WTC11 (cell line): ENCODE measurements around the gene SPHK1. TPM values are rescaled to one million over a fixed set of nuclear protein-coding genes. Genes with fewer than 3 reads are reported as not detected.

Source experiments
- ATAC-seq: fragments of 200-7000 bp; cut with Tn5 transposase; 2 replicates; pipeline ENCODE4 v1.10.0; 2021; ENCODE audit warnings: mild to moderate bottlenecking, moderate library complexity
- CTCF ChIA-PET: fragments of 300-600 bp; sonication (Branson Sonifier 250); formaldehyde crosslinking; loops from one replicate; lab custom pipeline; 2021; ENCODE audit warnings: antibody characterized with exemption; lab: Charles Lee
- POLR2A ChIA-PET: fragments of 350-600 bp; sonication (Branson Sonifier 250); formaldehyde crosslinking; loops from one replicate; lab custom pipeline; 2021; ENCODE audit warnings: antibody characterized with exemption; lab: Charles Lee
- DNase-seq: peaks from one replicate; pipeline ENCODE4 v3.0.0; 2021; ENCODE audit warnings: low spot score
- H3K27ac Mint-ChIP-seq: 2 replicates; pipeline ENCODE4 v1.8.0; 2021; ENCODE audit warnings: mixed read lengths
- H3K27me3 Mint-ChIP-seq: 2 replicates; pipeline ENCODE4 v1.8.0; 2021; ENCODE audit warnings: low read depth, mild to moderate bottlenecking, moderate library complexity, mixed read lengths
- H3K36me3 Mint-ChIP-seq: 2 replicates; pipeline ENCODE4 v1.8.0; 2021; ENCODE audit warnings: mixed read lengths
- H3K4me1 Mint-ChIP-seq: 2 replicates; pipeline ENCODE4 v1.8.0; 2022; ENCODE audit warnings: mixed read lengths
- H3K4me3 Mint-ChIP-seq: 2 replicates; pipeline ENCODE4 v1.8.0; 2021; ENCODE audit warnings: mild to moderate bottlenecking, moderate library complexity, mixed read lengths
- H3K9me3 Mint-ChIP-seq: 2 replicates; pipeline ENCODE4 v1.8.0; 2021; ENCODE audit warnings: mixed read lengths
- ELF4 ChIP-seq: sonication (generic); formaldehyde crosslinking; IDR thresholded peaks from 2 replicates; pipeline ENCODE4 v1.8.1; 2022; ENCODE audit warnings: low read depth, mild to moderate bottlenecking, moderate library complexity, missing genetic modification reagents
- FOXP1 ChIP-seq: sonication (generic); formaldehyde crosslinking; IDR thresholded peaks from 2 replicates; pipeline ENCODE4 v1.8.0; 2022; ENCODE audit warnings: missing genetic modification reagents, mild to moderate bottlenecking, moderate library complexity, borderline replicate concordance
- RELA ChIP-seq: sonication (generic); formaldehyde crosslinking; IDR thresholded peaks from 2 replicates; pipeline ENCODE4 v1.8.1; 2022; ENCODE audit warnings: missing genetic modification reagents, mild to moderate bottlenecking, borderline replicate concordance
- SMAD3 ChIP-seq: sonication (generic); formaldehyde crosslinking; IDR thresholded peaks from 2 replicates; pipeline ENCODE4 v1.8.0; 2022; ENCODE audit warnings: missing genetic modification reagents, mild to moderate bottlenecking, borderline replicate concordance
- ZBTB21 ChIP-seq: sonication (generic); formaldehyde crosslinking; IDR thresholded peaks from 2 replicates; pipeline ENCODE4 v1.8.1; 2023; ENCODE audit warnings: mild to moderate bottlenecking, missing genetic modification reagents, borderline replicate concordance
- ZNF263 ChIP-seq: sonication (generic); formaldehyde crosslinking; IDR thresholded peaks from 2 replicates; pipeline ENCODE4 v1.8.1; 2022; ENCODE audit warnings: low read depth, mild to moderate bottlenecking, moderate library complexity, missing genetic modification reagents
- total RNA-seq: library from RNA; stranded (reverse); gene quantifications from 3 replicates; pipeline ENCODE4 v1.2.3, GENCODE V29; 2021
- TF ChIP-seq, protein P1 (sequence below): sonication (generic); formaldehyde crosslinking; IDR thresholded peaks from 2 replicates; pipeline ENCODE4 v1.8.1; 2023; ENCODE audit warnings: mild to moderate bottlenecking, moderate library complexity, missing genetic modification reagents
- TF ChIP-seq, protein P2 (sequence below): sonication (generic); formaldehyde crosslinking; IDR thresholded peaks from 2 replicates; pipeline ENCODE4 v1.8.0; 2022; ENCODE audit warnings: mild to moderate bottlenecking, missing genetic modification reagents
- TF ChIP-seq, protein P3 (sequence below): sonication (generic); formaldehyde crosslinking; IDR thresholded peaks from 2 replicates; pipeline ENCODE4 v1.8.1; 2023; ENCODE audit warnings: mild to moderate bottlenecking, missing genetic modification reagents
- TF ChIP-seq, protein P4 (sequence below): sonication (generic); formaldehyde crosslinking; IDR thresholded peaks from 2 replicates; pipeline ENCODE4 v1.8.1; 2023; ENCODE audit warnings: mild to moderate bottlenecking, missing genetic modification reagents, moderate library complexity
- TF ChIP-seq, protein P5 (sequence below): sonication (generic); formaldehyde crosslinking; IDR thresholded peaks from 2 replicates; pipeline ENCODE4 v1.8.0; 2023; ENCODE audit warnings: mild to moderate bottlenecking, missing genetic modification reagents

SPHK1 gene
- total RNA-seq, 1 experiment from 2014 or later = 2.5 TPM

DNA sequence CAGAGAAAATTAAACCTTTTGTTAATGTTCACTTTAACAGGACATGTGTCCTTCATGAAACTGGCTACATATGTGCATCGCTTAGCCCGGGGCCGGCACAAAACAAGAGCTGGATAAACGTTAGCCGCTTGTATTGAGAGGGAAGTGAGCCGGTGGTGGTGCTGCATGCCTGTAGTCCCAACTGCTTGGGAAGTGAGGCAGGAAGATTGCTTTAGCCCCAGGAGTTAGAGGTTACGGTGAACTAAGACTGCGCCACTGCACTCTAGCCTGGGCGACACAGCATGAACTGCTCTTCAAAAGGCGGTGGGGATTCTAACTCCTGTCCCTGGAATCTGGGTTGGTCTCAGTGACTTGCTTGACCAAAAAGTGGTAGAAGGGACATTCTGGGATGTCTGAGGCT, 15.0 kb upstream of the SPHK1 start (continued):
- no peak for TF ChIP-seq ZBTB21
- TF ChIP-seq FOXP1 (CRISPR knock-in tag) = no peak
- no peak for TF ChIP-seq ZNF263
- TF ChIP-seq RELA (CRISPR knock-in tag) = no peak
- TF ChIP-seq, protein P1, sequence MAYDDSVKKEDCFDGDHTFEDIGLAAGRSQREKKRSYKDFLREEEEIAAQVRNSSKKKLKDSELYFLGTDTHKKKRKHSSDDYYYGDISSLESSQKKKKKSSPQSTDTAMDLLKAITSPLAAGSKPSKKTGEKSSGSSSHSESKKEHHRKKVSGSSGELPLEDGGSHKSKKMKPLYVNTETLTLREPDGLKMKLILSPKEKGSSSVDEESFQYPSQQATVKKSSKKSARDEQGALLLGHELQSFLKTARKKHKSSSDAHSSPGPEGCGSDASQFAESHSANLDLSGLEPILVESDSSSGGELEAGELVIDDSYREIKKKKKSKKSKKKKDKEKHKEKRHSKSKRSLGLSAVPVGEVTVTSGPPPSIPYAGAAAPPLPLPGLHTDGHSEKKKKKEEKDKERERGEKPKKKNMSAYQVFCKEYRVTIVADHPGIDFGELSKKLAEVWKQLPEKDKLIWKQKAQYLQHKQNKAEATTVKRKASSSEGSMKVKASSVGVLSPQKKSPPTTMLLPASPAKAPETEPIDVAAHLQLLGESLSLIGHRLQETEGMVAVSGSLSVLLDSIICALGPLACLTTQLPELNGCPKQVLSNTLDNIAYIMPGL = no peak
- TF ChIP-seq, protein P2, sequence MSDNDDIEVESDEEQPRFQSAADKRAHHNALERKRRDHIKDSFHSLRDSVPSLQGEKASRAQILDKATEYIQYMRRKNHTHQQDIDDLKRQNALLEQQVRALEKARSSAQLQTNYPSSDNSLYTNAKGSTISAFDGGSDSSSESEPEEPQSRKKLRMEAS = no peak
- TF ChIP-seq, protein P3, sequence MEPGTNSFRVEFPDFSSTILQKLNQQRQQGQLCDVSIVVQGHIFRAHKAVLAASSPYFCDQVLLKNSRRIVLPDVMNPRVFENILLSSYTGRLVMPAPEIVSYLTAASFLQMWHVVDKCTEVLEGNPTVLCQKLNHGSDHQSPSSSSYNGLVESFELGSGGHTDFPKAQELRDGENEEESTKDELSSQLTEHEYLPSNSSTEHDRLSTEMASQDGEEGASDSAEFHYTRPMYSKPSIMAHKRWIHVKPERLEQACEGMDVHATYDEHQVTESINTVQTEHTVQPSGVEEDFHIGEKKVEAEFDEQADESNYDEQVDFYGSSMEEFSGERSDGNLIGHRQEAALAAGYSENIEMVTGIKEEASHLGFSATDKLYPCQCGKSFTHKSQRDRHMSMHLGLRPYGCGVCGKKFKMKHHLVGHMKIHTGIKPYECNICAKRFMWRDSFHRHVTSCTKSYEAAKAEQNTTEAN (CRISPR knock-in tag) = no peak

DNA sequence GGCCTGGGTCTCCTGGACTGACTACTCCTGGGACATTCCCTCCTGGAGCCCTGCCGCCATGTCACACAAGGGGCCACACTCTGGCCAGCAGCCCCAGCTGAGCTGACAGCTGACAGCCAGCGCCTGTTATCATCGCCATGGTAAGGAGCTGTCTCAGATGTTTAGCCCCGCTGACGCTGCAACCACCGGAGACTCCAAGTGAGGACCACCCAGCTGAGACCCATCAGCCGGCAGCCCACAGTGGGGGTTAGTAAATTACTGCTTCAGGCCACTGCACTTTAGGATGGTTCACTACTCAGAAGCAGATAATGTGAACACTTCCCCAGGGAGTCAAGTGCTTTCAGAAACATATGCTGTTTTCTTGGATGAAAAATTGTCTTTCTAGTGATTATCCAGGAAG, 14.6 kb upstream of the SPHK1 start:
- CTCF ChIA-PET = interaction anchor here (0.7 to 4.3 kb wide), 13 partner anchors 8 to 105 kb away, joined by 3 to 34 read pairs (median 7); partner anchors contain the start of genes PRPSAP1, SPHK1 and UBALD2
- ATAC-seq (no peak), DNase-seq (no peak)
- Mint-ChIP-seq H3K4me3 (no peak overlapping the region), H3K4me1 (peaks cover 26% of the 10 kb centered on the region), H3K36me3 (no peaks in the 10 kb centered on the region), H3K9me3 (no peaks in the 10 kb centered on the region), H3K27ac (no peak overlapping the region), H3K27me3 (no peaks in the 10 kb centered on the region; the same call in 1 of the 2 replicates)
- POLR2A ChIA-PET = no interaction called here
- TF ChIP-seq SMAD3 (CRISPR knock-in tag) = no peak
- no peak for TF ChIP-seq ELF4 (CRISPR knock-in tag)
- TF ChIP-seq, protein P4, sequence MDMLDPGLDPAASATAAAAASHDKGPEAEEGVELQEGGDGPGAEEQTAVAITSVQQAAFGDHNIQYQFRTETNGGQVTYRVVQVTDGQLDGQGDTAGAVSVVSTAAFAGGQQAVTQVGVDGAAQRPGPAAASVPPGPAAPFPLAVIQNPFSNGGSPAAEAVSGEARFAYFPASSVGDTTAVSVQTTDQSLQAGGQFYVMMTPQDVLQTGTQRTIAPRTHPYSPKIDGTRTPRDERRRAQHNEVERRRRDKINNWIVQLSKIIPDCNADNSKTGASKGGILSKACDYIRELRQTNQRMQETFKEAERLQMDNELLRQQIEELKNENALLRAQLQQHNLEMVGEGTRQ = no peak

DNA sequence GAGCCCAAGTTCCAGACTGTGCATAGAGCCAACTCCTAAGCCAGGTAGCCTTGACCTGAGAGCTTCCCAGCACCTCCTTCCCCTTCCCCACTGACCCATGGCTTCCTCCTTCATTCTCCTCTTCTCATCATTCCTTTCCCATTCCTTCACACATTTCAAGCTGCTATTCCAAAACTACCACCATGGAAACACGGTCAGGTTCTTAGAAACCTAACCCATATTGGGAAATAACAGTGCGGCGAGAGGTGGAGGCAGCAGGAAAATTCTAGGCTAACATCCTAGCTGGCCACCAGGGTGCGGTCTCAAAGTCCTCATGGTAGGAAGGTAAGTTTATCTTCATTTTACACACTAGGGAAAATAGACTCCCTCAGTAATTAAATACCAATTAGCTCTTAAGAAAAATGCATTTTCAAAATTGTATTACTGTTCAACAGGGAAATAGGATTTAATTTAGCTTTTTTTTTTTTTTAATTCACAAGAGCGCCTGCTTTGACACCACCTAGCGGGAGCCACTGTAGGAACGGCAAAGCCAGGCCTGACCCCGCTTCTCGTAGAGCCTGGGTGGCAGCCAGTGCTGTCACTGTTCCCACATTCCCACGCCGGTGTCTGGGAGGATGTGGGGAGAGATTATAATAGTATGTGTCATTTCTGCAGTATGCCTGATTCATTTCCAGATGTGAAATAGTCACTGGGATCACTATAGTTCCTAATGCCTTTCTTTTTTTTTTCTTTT, 14.0 kb upstream of the SPHK1 start:
- peak overlapping the region; percentile 7; the same call in 1 of the 2 replicates for H3K27ac Mint-ChIP-seq
- no peaks in the 10 kb centered on the region for H3K36me3 Mint-ChIP-seq
- POLR2A ChIA-PET = no interaction called here
- H3K9me3 Mint-ChIP-seq = no peaks in the 10 kb centered on the region
- H3K4me1 Mint-ChIP-seq = peaks cover 22% of the 10 kb centered on the region
- CTCF ChIA-PET = interaction anchor here (0.6 to 4.3 kb wide), 15 partner anchors 8 to 191 kb away, joined by 3 to 34 read pairs (median 4); partner anchors contain the start of genes PRPSAP1, SPHK1 and UBALD2
- ATAC-seq (peak; percentile 13; the same call in 1 of the 2 replicates), DNase-seq (no peak)
- H3K27me3 Mint-ChIP-seq = no peaks in the 10 kb centered on the region; the same call in 1 of the 2 replicates
- no peak overlapping the region for H3K4me3 Mint-ChIP-seq
- TF ChIP-seq, protein P5, sequence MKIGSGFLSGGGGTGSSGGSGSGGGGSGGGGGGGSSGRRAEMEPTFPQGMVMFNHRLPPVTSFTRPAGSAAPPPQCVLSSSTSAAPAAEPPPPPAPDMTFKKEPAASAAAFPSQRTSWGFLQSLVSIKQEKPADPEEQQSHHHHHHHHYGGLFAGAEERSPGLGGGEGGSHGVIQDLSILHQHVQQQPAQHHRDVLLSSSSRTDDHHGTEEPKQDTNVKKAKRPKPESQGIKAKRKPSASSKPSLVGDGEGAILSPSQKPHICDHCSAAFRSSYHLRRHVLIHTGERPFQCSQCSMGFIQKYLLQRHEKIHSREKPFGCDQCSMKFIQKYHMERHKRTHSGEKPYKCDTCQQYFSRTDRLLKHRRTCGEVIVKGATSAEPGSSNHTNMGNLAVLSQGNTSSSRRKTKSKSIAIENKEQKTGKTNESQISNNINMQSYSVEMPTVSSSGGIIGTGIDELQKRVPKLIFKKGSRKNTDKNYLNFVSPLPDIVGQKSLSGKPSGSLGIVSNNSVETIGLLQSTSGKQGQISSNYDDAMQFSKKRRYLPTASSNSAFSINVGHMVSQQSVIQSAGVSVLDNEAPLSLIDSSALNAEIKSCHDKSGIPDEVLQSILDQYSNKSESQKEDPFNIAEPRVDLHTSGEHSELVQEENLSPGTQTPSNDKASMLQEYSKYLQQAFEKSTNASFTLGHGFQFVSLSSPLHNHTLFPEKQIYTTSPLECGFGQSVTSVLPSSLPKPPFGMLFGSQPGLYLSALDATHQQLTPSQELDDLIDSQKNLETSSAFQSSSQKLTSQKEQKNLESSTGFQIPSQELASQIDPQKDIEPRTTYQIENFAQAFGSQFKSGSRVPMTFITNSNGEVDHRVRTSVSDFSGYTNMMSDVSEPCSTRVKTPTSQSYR (CRISPR knock-in tag) = no peak
